ENCODE data around the gene GINS1.

Gene GINS1

DNA sequence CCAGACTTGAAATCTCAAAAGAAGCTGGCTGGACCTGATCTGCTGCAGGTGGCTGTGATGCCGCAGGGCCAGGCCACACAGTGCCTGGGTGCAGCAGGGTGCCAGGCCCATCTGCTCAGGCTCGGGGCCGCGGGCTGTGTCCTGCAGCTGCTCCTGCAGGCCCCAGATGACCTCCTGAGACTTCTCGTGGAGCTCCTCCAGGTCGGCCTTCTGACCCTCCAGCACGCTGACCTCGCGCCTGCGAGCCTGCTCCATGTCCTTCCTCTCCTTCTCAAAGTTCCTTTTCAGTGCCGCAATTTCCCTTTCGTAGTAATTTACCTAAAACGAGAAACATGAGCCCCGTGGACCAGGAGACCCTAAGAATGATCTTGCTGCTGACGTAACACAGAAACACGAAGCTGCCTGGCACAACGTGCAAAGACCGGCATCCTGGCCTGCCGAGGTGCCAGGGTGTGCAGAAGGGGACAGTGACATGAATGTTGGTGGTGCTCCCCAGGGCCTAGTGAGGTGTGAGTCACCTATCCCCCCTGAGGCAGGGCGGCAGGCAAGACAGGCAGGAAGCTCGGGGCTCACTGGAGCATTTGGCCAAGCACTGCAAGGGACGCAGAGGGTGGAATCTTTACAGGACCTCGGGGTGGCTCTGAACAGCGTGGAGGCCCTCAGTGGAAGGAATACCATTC lies 71.6 kb downstream of the GINS1 start:
- no peak for DNase-seq

GRCh38 chr20:25479638-25480037 lies 72.2 kb downstream of the GINS1 start:
- DNase-seq: no peak

GRCh38 chr20:25480156-25480555 lies 72.7 kb downstream of the GINS1 start:
- no peak for DNase-seq

DNA sequence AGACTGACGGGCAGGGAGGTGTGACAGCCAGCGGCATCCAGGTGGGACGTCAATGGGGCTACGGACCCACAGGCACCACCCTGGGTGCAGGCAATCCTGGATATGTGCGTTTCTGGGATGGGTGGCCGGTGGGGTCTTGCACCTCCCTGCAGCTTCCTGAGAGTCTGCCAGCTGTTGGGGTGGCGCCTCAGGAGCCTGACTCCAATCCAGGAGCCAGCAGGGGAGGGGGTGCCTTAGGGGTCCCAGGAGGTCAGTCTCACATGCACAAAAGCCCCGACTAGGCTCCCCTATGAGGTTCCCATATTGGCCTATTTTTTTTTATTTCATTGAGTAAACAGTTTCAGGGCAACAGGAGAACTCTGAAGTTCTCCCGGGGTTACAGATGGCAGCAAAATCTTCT lies 73.3 kb downstream of the GINS1 start:
- DNase-seq: no peak

DNA sequence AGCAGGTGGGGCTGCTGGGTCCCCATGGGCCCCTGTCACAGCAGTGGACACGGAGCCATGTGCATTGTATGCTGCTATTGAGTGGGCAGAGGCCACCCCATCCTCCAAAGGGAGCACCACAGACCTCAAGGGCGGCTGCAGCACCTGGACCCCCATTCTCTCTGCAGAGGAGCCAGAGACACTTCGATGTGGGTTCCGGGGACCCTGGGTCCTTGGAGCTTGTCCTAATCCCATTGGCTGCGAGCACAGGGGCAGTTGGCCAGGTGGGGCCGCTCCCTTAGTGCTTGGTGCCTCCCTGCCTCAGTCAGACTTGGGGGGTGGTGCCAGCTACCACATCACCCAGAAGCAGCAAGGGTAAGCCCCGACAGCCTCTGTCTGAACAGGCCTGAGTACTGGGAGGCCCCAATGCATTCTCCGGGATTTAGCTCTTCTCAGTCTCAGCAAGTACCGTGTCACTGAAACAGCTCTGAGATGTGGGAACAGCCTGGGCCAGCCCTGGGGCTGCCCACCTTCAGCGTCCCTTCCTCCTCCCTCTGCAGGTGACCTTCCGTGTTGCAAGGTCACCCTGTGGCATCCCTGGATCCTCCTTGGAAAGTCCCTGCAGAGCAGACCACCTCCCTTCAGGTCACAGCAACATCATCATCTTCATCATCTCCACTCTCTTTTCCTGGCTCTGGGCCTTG lies 73.9 kb downstream of the GINS1 start:
- DNase-seq: no peak

- no peak for DNase-seq
Observed at GRCh38 chr20:25481918-25482253, 74.4 kb downstream of the GINS1 start.

GRCh38 chr20:25483431-25484132 lies 76.1 kb downstream of the GINS1 start:
- DNase-seq: no peak

DNA sequence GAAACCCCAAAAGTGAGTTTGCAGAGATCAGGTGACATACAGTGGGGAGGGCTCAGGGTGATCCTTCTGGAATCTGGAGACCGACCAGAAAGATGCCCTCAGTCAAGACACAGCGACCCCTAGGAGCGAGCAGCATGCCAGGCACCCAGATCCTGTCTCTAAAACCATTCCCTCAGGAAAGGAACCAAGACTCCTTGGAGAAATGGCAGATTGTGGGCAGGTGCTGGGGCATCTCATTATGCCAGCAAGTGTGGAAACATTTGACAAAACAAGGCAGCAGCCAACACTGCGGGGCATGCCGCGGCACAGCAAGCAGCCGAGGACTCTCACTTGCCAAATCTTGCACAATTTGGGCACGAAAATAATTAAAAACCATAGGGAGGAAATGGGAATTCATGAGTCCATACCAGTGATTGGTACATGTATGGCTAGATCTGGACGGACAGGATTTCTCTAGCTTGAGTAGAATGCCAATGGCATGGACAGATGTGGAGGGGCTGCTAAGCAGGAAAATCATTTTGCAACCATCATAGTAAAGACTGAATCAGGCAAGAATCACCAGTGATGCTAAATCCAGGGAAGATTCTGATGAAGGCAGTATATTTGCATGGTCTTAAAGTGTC lies 76.9 kb downstream of the GINS1 start:
- DNase-seq: no peak

DNA sequence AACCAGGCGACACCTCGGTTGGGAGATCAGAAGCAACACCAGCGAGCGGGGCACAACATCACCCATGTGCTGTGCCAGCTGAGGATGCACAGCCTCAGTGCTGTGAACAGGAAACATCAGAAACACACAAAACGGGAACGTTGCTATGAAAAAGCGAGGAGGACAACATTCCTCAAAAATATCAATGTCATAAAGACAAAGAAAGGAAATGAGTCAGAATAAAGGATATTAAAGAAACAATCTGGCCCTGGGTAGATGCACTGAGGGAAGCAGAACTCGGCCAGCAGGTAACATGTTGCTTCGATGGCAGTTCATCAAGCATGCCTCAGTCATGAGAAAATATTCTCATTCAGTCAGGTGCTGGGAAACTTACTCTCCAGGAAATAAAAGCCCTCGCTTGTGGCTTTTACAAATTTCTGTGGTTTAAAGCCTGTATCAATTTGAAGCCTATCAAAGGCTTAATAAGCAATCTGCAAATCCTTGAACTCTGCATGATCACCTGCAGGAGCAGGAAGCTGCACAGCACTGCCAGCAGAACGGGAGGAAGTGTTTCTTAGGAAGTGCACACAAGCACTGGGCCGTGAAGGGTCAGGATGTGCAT lies 77.5 kb downstream of the GINS1 start:
- DNase-seq: no peak

- no peak for DNase-seq
Observed at GRCh38 chr20:25485872-25486271, 78.4 kb downstream of the GINS1 start.

DNA sequence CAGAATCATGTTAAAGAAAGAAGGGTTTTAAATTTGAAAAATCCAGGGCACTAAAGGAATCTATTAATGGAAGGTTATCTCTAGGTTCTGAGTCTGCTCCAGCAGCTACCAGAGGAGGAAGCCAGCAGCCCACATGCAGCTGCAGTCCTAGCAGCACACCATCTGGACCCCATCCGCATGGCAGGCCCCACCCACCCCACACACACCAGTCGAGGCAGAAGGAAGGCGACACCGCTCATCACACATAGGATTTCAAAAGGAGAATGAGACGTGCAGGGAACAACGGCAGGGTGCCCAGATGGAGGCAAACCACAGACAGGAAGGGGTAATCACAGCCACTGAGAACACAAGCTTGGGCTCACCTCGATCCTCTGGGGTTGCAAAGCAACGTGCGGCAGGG lies 78.9 kb downstream of the GINS1 start:
- DNase-seq: no peak

- no peak for DNase-seq
Observed at GRCh38 chr20:25487306-25487705, 79.8 kb downstream of the GINS1 start.

DNA sequence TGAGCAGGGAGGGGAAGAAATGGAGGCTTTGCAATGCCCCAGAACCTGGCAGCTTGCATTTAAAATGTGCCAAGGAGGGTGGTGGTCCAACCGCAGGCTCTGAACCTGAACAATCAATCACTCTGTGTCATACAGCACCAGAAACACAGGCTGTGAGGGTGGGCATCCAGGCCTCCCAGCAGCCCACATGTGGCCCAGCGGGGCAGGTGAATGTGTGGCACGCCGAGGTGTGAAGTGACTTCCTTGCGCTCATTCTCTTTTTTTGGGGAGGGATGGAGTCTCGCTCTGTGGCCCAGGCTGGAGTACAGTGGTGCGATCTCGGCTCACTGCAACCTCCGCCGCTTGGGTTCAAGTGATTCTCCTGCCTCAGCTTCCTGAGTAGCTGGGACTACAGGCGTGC lies 80.5 kb downstream of the GINS1 start:
- no peak for DNase-seq

GRCh38 chr20:25489221-25489871 lies 81.9 kb downstream of the GINS1 start:
- DNase-seq: no peak

- DNase-seq: no peak
Observed at GRCh38 chr20:25490656-25491445, 83.4 kb downstream of the GINS1 start.

DNA sequence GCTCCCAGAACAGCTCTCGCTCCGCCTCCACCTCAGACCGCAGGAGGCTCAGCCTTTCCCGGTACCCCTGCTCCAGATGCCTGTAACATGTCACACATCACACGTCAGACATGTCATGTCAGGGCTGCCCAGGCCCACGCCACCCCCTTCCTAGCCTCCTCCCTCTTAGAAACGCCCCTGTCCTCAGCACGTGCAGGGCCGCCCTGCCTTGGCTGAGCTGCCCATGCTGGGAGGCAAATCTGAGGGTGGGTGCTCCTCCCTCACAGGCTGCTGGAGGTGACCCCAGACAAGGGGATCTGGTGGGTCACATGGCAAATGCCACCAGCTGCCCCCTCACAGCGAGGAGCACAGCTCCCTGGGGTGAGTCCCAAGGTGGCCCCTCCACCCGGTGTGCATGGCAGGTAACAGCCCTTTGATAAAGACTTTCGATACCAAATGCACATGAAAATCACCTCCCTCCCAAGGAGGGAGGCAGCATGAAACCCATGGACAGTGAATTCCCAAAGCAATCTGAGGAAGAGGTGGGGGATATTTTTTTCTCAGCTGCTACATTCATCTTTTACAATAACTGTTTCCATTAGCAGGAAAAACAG lies 84.1 kb downstream of the GINS1 start:
- DNase-seq: no peak

DNA sequence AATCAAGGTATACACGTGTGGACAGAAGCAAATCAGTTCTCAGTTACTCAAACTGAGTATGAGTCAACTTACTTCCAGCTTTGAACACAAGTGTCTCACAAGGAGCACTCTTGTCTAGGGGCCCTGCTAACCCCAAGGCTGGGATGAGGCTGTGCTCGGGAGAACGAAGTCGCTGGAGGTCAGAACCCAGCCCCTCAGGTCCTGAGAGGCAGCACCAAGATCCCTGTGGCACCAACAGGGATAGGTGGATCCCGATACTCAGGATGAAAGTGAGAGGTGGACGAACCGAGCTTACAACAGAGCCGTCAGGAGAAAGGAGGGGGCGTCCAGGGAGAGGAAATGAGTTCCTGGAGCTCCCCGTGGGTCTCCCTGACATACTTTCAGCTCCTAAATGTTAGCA lies 85.7 kb downstream of the GINS1 start:
- no peak for DNase-seq

DNA sequence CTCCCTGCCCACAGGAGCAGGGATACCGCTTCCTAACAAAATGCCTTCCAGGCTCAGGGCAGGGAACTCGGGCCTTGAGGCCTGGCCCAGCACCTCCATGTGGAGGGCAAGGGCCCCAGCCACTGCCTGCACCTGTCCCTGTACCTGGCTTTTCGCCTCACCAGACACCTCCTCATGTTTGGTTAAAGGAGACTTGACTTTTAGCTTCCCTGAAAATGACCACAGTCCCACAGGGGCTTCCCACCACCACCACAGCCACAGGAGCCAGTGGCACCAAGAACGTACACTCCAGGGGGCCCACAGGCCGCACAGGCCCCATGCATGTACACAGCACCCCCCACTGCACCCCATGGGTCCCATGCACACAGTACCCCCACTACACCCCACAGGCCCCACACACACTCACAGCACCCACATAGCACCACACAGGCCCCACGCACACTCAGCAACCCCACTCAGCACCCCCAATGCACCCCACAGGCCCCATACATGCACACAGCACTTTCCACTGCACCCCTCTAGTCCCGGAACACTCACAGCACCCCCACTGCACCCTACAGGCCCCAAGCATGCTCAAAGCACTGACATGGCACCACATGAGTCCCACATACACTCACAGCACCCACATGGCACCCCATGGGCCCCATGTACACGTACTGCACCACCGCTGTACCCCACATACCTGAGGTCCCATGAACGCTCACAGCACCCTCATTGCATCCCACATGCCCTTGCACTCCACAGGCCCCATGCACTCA lies 86.5 kb downstream of the GINS1 start:
- no peak for DNase-seq

- no peak for DNase-seq
Observed at GRCh38 chr20:25494506-25495188, 87.2 kb downstream of the GINS1 start.

GRCh38 chr20:25495189-25495824 lies 87.8 kb downstream of the GINS1 start:
- DNase-seq: no peak

All from NCI-H187 (cell line).